ENCODE measurements around the gene THADA. TPM values are rescaled to one million over a fixed set of nuclear protein-coding genes. Genes with fewer than 3 reads are reported as not detected.
A peak's percentile ranks its signal among the peaks of the same experiment; 100 is the strongest.

THADA gene
- polyA plus RNA-seq, 1 donor: 13.2 TPM

- Histone ChIP-seq H3K27ac (ENCODE audit: low read length) (peak overlapping the region; percentile 54), H3K27me3 (ENCODE audit: control insufficient read depth, insufficient read depth, low read length) (no peaks in the 10 kb centered on the region), H3K9me3 (ENCODE audit: control insufficient read depth, low read depth, low read length) (no peaks in the 10 kb centered on the region), H3K36me3 (ENCODE audit: control insufficient read depth, insufficient read depth, low read length) (no peaks in the 10 kb centered on the region), H3K4me3 (ENCODE audit: low read length) (no peak overlapping the region), H3K4me1 (ENCODE audit: control insufficient read depth, insufficient read depth, low read length) (peaks cover 36% of the 10 kb centered on the region)
- DNase-seq: peak in 1 of 2 donors; percentile 55
- 17% methylated on average over 1 of the region's 5 CpGs for WGBS (ENCODE audit: insufficient coverage, low lambda C conversion rate)
These were observed 250.9 kb downstream of the THADA start for GRCh38 chr2:43344868-43345373.

- no peak overlapping the region for H3K4me3 ChIP-seq (ENCODE audit: low read length)
- peak overlapping the region; percentile 54 for H3K27ac ChIP-seq (ENCODE audit: low read length)
- no peaks in the 10 kb centered on the region for H3K36me3 ChIP-seq (ENCODE audit: control insufficient read depth, insufficient read depth, low read length)
- peak in 1 of 2 donors; percentile 44 for DNase-seq
- H3K9me3 ChIP-seq (ENCODE audit: control insufficient read depth, low read depth, low read length): no peaks in the 10 kb centered on the region
- peaks cover 31% of the 10 kb centered on the region for H3K4me1 ChIP-seq (ENCODE audit: control insufficient read depth, insufficient read depth, low read length)
- no peaks in the 10 kb centered on the region for H3K27me3 ChIP-seq (ENCODE audit: control insufficient read depth, insufficient read depth, low read length)
- WGBS (ENCODE audit: insufficient coverage, low lambda C conversion rate): 75% methylated on average over 2 of the region's 5 CpGs
These were observed 252.1 kb downstream of the THADA start for GRCh38 chr2:43343573-43344304.

- H3K36me3 ChIP-seq (ENCODE audit: control insufficient read depth, insufficient read depth, low read length): no peaks in the 10 kb centered on the region
- peaks cover 27% of the 10 kb centered on the region for H3K4me1 ChIP-seq (ENCODE audit: control insufficient read depth, insufficient read depth, low read length)
- no peak overlapping the region for H3K4me3 ChIP-seq (ENCODE audit: low read length)
- WGBS (ENCODE audit: insufficient coverage, low lambda C conversion rate): 80% methylated on average over 2 of the region's 13 CpGs
- no peaks in the 10 kb centered on the region for H3K27me3 ChIP-seq (ENCODE audit: control insufficient read depth, insufficient read depth, low read length)
- H3K27ac ChIP-seq (ENCODE audit: low read length): no peak overlapping the region
- no peaks in the 10 kb centered on the region for H3K9me3 ChIP-seq (ENCODE audit: control insufficient read depth, low read depth, low read length)
- no peak for DNase-seq
These were observed 253.7 kb downstream of the THADA start for GRCh38 chr2:43341959-43342757.

GRCh38 chr2:43340945-43341356, 254.9 kb downstream of the THADA start:
- Histone ChIP-seq H3K4me3 (ENCODE audit: low read length) (no peak overlapping the region), H3K36me3 (ENCODE audit: control insufficient read depth, insufficient read depth, low read length) (no peaks in the 10 kb centered on the region), H3K27me3 (ENCODE audit: control insufficient read depth, insufficient read depth, low read length) (no peaks in the 10 kb centered on the region), H3K4me1 (ENCODE audit: control insufficient read depth, insufficient read depth, low read length) (peaks cover 18% of the 10 kb centered on the region), H3K9me3 (ENCODE audit: control insufficient read depth, low read depth, low read length) (no peaks in the 10 kb centered on the region), H3K27ac (ENCODE audit: low read length) (peak overlapping the region; percentile 2)
- no CpG with 5 or more reads among the region's 1 CpG for WGBS (ENCODE audit: insufficient coverage, low lambda C conversion rate)
- DNase-seq: no peak

- H3K4me3 ChIP-seq (ENCODE audit: low read length): no peak overlapping the region
- 80% methylated on average over 1 of the region's 2 CpGs for WGBS (ENCODE audit: insufficient coverage, low lambda C conversion rate)
- no peaks in the 10 kb centered on the region for H3K36me3 ChIP-seq (ENCODE audit: control insufficient read depth, insufficient read depth, low read length)
- no peak for DNase-seq
- H3K4me1 ChIP-seq (ENCODE audit: control insufficient read depth, insufficient read depth, low read length): peaks cover 14% of the 10 kb centered on the region
- no peaks in the 10 kb centered on the region for H3K9me3 ChIP-seq (ENCODE audit: control insufficient read depth, low read depth, low read length)
- no peak overlapping the region for H3K27ac ChIP-seq (ENCODE audit: low read length)
- no peaks in the 10 kb centered on the region for H3K27me3 ChIP-seq (ENCODE audit: control insufficient read depth, insufficient read depth, low read length)
These were observed 255.8 kb downstream of the THADA start for GRCh38 chr2:43340066-43340465.

- H3K9me3 ChIP-seq (ENCODE audit: control insufficient read depth, low read depth, low read length): no peaks in the 10 kb centered on the region
- peak overlapping the region; percentile 40 for H3K27ac ChIP-seq (ENCODE audit: low read length)
- WGBS (ENCODE audit: insufficient coverage, low lambda C conversion rate): no CpG with 5 or more reads among the region's 2 CpGs
- DNase-seq: no peak
- no peaks in the 10 kb centered on the region for H3K4me1 ChIP-seq (ENCODE audit: control insufficient read depth, insufficient read depth, low read length)
- H3K4me3 ChIP-seq (ENCODE audit: low read length): no peak overlapping the region
- no peaks in the 10 kb centered on the region for H3K27me3 ChIP-seq (ENCODE audit: control insufficient read depth, insufficient read depth, low read length)
- H3K36me3 ChIP-seq (ENCODE audit: control insufficient read depth, insufficient read depth, low read length): no peaks in the 10 kb centered on the region
These were observed 262.1 kb downstream of the THADA start for GRCh38 chr2:43333656-43334144.

- Histone ChIP-seq H3K4me1 (ENCODE audit: control insufficient read depth, insufficient read depth, low read length) (no peaks in the 10 kb centered on the region), H3K36me3 (ENCODE audit: control insufficient read depth, insufficient read depth, low read length) (no peaks in the 10 kb centered on the region), H3K9me3 (ENCODE audit: control insufficient read depth, low read depth, low read length) (no peaks in the 10 kb centered on the region), H3K4me3 (ENCODE audit: low read length) (no peak overlapping the region), H3K27ac (ENCODE audit: low read length) (peak overlapping the region; percentile 40), H3K27me3 (ENCODE audit: control insufficient read depth, insufficient read depth, low read length) (no peaks in the 10 kb centered on the region)
- no peak for DNase-seq
- 83% methylated on average over 2 of the region's 6 CpGs for WGBS (ENCODE audit: insufficient coverage, low lambda C conversion rate)
These were observed 262.7 kb downstream of the THADA start for GRCh38 chr2:43333101-43333655.

GRCh38 chr2:43332653-43333052, 263.2 kb downstream of the THADA start:
- H3K4me1 ChIP-seq (ENCODE audit: control insufficient read depth, insufficient read depth, low read length): no peaks in the 10 kb centered on the region
- WGBS (ENCODE audit: insufficient coverage, low lambda C conversion rate): 62% methylated on average over 4 of the region's 5 CpGs
- no peaks in the 10 kb centered on the region for H3K9me3 ChIP-seq (ENCODE audit: control insufficient read depth, low read depth, low read length)
- no peak overlapping the region for H3K27ac ChIP-seq (ENCODE audit: low read length)
- no peak for DNase-seq
- no peaks in the 10 kb centered on the region for H3K27me3 ChIP-seq (ENCODE audit: control insufficient read depth, insufficient read depth, low read length)
- no peaks in the 10 kb centered on the region for H3K36me3 ChIP-seq (ENCODE audit: control insufficient read depth, insufficient read depth, low read length)
- no peak overlapping the region for H3K4me3 ChIP-seq (ENCODE audit: low read length)

GRCh38 chr2:43331422-43331821, 264.4 kb downstream of the THADA start:
- WGBS (ENCODE audit: insufficient coverage, low lambda C conversion rate): no CpG with 5 or more reads among the region's 1 CpG
- DNase-seq: no peak
- no peaks in the 10 kb centered on the region for H3K9me3 ChIP-seq (ENCODE audit: control insufficient read depth, low read depth, low read length)
- no peaks in the 10 kb centered on the region for H3K27me3 ChIP-seq (ENCODE audit: control insufficient read depth, insufficient read depth, low read length)
- H3K27ac ChIP-seq (ENCODE audit: low read length): no peak overlapping the region
- no peak overlapping the region for H3K4me3 ChIP-seq (ENCODE audit: low read length)
- no peaks in the 10 kb centered on the region for H3K36me3 ChIP-seq (ENCODE audit: control insufficient read depth, insufficient read depth, low read length)
- no peaks in the 10 kb centered on the region for H3K4me1 ChIP-seq (ENCODE audit: control insufficient read depth, insufficient read depth, low read length)

- Histone ChIP-seq H3K27ac (ENCODE audit: low read length) (no peak overlapping the region), H3K27me3 (ENCODE audit: control insufficient read depth, insufficient read depth, low read length) (no peaks in the 10 kb centered on the region), H3K9me3 (ENCODE audit: control insufficient read depth, low read depth, low read length) (no peaks in the 10 kb centered on the region), H3K4me1 (ENCODE audit: control insufficient read depth, insufficient read depth, low read length) (no peaks in the 10 kb centered on the region), H3K36me3 (ENCODE audit: control insufficient read depth, insufficient read depth, low read length) (no peaks in the 10 kb centered on the region), H3K4me3 (ENCODE audit: low read length) (no peak overlapping the region)
- WGBS (ENCODE audit: insufficient coverage, low lambda C conversion rate): no CpG with 5 or more reads among the region's 5 CpGs
- DNase-seq: no peak
These were observed 266.2 kb downstream of the THADA start for GRCh38 chr2:43329637-43330036.

Data from large intestine (tissue), 3 donors.